ENCODE results near the gene TMPRSS4.

The TMPRSS4 gene, protein sequence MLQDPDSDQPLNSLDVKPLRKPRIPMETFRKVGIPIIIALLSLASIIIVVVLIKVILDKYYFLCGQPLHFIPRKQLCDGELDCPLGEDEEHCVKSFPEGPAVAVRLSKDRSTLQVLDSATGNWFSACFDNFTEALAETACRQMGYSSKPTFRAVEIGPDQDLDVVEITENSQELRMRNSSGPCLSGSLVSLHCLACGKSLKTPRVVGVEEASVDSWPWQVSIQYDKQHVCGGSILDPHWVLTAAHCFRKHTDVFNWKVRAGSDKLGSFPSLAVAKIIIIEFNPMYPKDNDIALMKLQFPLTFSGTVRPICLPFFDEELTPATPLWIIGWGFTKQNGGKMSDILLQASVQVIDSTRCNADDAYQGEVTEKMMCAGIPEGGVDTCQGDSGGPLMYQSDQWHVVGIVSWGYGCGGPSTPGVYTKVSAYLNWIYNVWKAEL

GRCh38 chr11:118076754-118077281 lies at the start of gene TMPRSS4:
TSS of gene TMPRSS4 (plus strand) at chr11:118077078. CDS start at chr11:118077303, 225 bp downstream.
- DNase-seq (ENCODE audit: low read depth): no peak

- DNase-seq (ENCODE audit: low read depth): no peak
Measured at GRCh38 chr11:118027694-118028093, 49.2 kb upstream of the TMPRSS4 start.

DNA sequence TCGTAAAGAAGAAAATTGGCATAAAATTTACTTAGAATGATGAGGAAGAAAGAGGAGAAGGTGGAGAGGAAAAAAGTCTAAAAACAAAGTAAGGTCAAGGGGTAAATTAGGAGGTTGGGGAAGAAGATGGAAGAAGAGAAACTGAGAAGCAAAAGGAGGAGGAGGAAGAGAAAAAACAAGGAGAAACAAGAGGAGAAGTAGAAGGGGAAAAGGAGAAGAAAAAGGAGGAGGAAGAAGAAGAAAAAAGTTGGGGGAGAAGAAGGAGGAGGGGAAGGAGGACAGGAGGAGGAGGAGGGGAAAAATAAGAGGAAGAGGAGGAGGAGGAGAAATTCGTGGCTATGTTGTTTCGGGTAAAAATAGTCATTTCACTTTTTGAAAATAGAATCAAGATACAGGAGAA lies 48.3 kb upstream of the TMPRSS4 start:
- no peak for DNase-seq (ENCODE audit: low read depth)

DNA sequence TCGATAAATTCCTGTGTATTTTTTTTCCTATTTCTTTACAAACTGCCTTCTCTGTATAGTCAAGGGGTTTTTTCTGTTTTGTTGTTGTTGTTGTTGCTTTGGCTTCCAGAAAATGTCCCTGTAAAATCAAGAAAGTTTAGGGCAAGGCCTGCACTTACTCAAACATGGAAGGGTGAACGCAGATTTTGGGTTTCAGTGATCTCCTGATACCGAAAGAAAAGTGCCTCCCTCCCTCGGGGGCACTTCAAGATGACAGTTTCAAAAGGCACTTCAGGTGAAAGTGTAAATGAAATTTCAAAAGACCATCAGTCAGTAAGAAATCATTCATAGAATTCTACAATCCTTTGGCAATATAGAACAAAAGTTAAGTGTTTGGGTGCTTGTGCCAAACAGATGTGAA lies 43.4 kb upstream of the TMPRSS4 start:
- no peak for DNase-seq (ENCODE audit: low read depth)

GRCh38 chr11:118042141-118042540 lies 34.7 kb upstream of the TMPRSS4 start:
- no peak for DNase-seq (ENCODE audit: low read depth)

- no peak for DNase-seq (ENCODE audit: low read depth)
Measured at GRCh38 chr11:118042796-118043195, 34.1 kb upstream of the TMPRSS4 start.

DNA sequence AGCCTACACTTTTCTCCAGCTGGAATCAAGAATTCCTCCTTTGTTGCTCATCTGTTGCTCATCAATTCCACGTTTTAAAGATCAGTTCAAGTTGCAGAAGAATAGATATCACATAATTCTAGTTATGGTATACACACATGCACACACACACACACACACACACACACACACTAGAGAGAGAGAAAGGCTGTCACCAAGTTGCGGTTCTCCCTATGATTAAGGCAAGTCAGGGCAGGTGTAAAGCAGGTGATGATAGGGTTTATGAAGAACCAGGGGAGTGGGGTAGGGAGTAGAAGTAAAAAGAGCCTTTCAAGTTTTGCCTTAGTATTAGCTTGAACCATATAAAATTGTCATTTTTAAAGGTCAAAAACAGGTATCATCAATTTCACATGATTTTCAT lies 31.7 kb upstream of the TMPRSS4 start:
- no peak for DNase-seq (ENCODE audit: low read depth)

DNA sequence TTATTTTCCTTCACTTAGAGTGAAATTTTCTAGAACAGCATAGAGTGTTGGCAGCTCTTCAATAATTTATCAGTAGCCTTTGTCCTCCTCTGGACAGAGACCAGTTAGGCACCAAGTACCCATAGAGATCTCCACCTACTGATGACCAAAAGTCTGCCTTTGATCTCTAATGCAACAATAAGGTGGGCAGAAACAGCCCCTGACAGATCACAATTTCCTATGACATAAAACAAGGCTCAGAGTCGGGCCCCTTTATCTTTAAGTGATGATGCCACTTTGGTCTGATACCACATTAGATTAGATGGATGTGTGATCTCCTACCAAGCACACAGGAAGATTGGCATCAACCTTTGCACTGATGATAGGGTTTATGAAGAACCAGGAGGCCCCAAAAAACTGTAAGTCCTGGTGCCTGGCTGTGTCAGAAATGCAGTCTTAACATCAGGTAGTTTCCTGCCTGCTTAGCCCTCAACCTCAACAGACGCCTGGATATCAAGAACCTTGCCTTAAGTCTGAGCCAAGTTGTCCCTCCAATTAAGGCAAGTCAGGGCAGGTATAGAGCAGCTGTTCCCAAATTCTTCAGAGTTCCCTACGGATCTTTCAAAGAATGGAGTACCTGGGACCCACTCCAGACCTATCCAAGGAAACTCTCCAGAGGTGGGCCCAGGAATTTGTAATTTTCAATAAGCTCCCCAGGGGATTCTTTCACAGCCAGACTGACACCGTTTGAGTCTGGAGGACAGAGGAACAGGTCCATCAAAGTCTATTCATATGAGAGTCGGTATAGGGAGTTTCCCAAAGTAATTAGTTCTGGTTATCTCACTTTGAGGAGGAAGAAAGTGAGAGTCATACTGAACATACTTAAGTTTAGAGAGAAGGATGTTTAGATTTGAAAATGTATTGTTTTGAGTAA lies 30.6 kb upstream of the TMPRSS4 start:
- no peak for DNase-seq (ENCODE audit: low read depth)

GRCh38 chr11:118046964-118047700 lies 29.7 kb upstream of the TMPRSS4 start:
- DNase-seq (ENCODE audit: low read depth): no peak

DNA sequence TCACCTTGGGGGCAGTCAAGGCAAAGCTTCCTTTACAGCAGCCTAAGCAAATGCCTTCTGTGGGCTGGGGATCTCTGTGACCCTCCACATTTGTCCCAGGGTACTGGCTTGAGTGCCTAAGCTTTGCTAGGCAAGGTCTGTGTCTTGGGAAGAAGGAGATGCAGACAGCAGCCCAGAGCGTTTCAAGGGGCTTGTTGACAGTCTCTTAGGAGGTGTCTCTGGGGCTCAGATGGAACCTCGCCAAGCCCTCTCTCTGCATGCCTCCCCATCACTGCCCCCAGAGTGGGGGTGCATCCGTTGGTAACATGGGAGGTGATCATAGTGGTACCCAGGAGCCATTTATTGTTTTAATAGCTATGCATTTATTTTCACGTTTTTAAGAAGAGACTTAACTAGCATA lies 29.1 kb upstream of the TMPRSS4 start:
- DNase-seq (ENCODE audit: low read depth): no peak

GRCh38 chr11:118048472-118049370 lies 28.2 kb upstream of the TMPRSS4 start:
- DNase-seq (ENCODE audit: low read depth): no peak

- no peak for DNase-seq (ENCODE audit: low read depth)
Measured at GRCh38 chr11:118049771-118050170, 27.1 kb upstream of the TMPRSS4 start.

- DNase-seq (ENCODE audit: low read depth): no peak
Measured at GRCh38 chr11:118050208-118050891, 26.5 kb upstream of the TMPRSS4 start.

- DNase-seq (ENCODE audit: low read depth): no peak
Measured at GRCh38 chr11:118051136-118051610, 25.7 kb upstream of the TMPRSS4 start.

DNA sequence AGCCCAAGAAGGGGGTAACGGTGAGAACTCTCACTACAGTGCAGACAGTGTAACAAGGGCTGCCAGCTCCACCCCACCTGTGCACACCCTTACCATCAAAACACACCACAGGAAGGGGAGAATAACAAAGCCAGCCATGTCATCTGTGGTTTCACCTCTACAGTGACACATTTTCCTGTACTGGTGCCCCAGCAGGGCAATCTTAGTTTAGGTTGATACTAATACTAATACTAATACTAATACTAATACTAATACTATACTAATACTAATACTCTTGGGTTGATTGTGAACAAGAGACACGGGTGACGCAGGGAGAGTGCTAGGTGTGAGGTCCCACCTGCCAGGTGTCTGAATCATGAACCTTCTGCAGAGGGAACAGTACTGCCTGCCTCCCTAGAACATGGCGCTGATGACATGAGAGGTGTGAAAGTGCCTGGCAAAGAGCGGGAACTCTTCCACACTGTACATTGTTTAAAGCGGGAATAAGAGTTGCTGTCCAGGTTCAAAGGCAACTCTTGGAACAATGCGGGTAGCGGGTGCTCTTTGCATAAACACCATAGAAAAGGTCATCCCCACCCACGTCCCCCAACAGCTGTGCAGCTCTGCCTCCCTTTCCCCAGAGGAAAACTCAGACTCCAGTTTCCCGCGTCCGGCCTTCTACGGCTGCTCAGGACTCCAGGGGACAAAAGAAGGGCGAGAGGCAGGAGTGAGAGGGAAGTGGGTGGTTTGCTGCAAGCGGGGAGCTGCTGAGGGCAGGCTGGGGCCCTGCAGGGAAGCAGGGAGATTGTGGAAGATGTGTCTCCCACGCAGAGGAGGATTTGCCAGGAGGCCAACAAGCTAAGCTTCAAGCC lies 25.0 kb upstream of the TMPRSS4 start:
- peak; percentile 45 for DNase-seq (ENCODE audit: low read depth)

GRCh38 chr11:118052581-118053206 lies 24.2 kb upstream of the TMPRSS4 start:
- no peak for DNase-seq (ENCODE audit: low read depth)

DNA sequence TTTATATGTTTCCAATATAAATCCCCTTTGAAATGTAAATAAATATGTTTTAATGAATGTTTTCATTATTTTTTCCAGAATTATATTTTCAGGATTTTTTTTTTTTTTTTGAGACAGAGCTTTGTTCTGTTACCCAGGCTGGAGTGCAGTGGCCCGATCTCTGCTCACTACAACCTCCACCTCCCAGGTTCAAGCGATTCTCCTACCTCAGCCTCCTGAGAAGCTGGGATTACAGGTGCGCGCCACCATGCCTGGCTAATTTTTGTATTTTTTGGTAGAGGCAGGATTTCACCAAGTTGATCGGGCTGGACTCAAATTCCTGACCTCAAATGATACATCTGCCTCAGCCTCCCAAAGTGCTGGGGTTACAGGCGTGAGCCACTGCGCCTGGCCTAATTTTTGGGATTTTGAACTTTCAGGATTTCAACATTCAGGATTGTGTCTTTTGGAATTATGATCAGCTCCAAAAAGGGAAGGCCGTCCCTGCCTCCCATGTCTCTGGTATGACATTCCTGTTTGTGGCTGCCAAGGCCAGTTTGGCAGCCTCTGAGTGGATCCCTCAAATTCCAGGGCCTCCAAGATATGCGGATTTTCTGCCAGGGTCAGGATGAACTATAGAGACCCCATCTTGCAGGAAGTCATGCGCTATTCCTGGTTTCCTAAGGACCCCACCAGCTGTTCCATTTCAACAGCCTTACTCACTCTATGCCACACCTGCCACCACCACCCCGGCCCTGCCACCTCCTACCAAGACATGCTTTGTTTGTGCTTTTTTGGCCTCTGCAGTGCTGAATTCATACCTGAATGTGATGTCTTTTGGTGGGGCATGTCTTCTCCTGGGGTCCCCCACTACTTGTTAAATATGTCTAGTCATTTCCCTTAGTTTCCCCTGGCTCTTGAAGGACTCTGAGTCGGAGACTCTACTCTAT lies 21.9 kb upstream of the TMPRSS4 start:
- DNase-seq (ENCODE audit: low read depth): no peak

GRCh38 chr11:118055966-118056365 lies 20.9 kb upstream of the TMPRSS4 start:
- DNase-seq (ENCODE audit: low read depth): no peak

All from activated T-cell treated with anti-CD3 and anti-CD28 coated beads for 48 hours (primary cell).